Glutamatergic neuron (in vitro differentiated cells): ENCODE measurements around the gene PCYT1B. TPM values are rescaled to one million over a fixed set of nuclear protein-coding genes. Genes with fewer than 3 reads are reported as not detected.

Source experiments
- DNase-seq: peaks from one replicate; pipeline ENCODE4 v3.0.0; 2022
- H3K27ac Mint-ChIP-seq: one replicate; pipeline ENCODE4 v1.8.0; 2020; ENCODE audit warnings: mild to moderate bottlenecking, mixed read lengths, inconsistent platforms; ENCODE audit not compliant: unreplicated experiment
- H3K27me3 Mint-ChIP-seq: one replicate; pipeline ENCODE4 v1.8.0; 2020; ENCODE audit warnings: mild to moderate bottlenecking, moderate library complexity, mixed read lengths, inconsistent platforms; ENCODE audit not compliant: unreplicated experiment
- H3K36me3 Mint-ChIP-seq: one replicate; pipeline ENCODE4 v1.8.0; 2020; ENCODE audit warnings: mild to moderate bottlenecking, mixed read lengths, inconsistent platforms; ENCODE audit not compliant: unreplicated experiment
- H3K4me1 Mint-ChIP-seq: one replicate; pipeline ENCODE4 v1.8.0; 2020; ENCODE audit warnings: mild to moderate bottlenecking, low read depth, mixed read lengths, inconsistent platforms; ENCODE audit not compliant: unreplicated experiment
- H3K4me3 Mint-ChIP-seq: one replicate; pipeline ENCODE4 v1.8.0; 2020; ENCODE audit warnings: mild to moderate bottlenecking, mixed read lengths, inconsistent platforms; ENCODE audit not compliant: unreplicated experiment
- H3K9me3 Mint-ChIP-seq: one replicate; pipeline ENCODE4 v1.8.0; 2020; ENCODE audit warnings: mild to moderate bottlenecking, moderate library complexity, mixed read lengths, inconsistent platforms; ENCODE audit not compliant: unreplicated experiment
- total RNA-seq: library from RNA; stranded (reverse); fragmentation: NEBNext Ultra II Directional; extraction: Animal tissue kit (Norgen Biotek cat#: 25700); gene quantifications from one replicate; pipeline ENCODE4 v1.2.1, GENCODE V29; 2021; ENCODE audit not compliant: unreplicated experiment
- TF ChIP-seq, protein P1 (sequence below): fragments of 200-600 bp; sonication (generic); IDR thresholded peaks from one replicate; pipeline ENCODE4 v1.5.0; 2021; ENCODE audit not compliant: partially characterized antibody, unreplicated experiment

PCYT1B gene
- total RNA-seq, 1 donor from 2014 or later: 19.5 TPM

DNA sequence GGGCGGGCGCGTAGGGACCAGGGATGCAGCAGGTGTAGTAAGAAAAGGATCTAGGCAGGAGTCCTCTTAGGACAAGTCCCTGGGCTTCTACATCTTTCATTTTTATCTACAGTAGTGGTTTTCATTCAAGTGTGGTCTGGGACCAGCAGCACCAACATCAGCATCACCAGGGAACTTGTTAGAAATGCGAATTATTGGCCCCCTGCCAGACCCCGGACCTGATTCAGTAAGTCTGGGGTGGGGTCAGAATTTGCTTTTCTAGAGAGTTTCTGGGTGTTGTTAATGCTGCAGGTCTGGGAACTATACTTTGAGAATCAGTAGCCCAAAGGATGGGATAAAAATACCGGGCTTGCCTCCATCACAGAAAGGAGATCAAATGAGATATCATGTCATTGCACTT is 1.3 kb upstream of the PCYT1B start:
- Mint-ChIP-seq H3K9me3 (no peaks in the 10 kb centered on the region), H3K27ac (no peak overlapping the region), H3K27me3 (no peaks in the 10 kb centered on the region), H3K4me3 (no peak overlapping the region), H3K36me3 (no peaks in the 10 kb centered on the region), H3K4me1 (no peaks in the 10 kb centered on the region)
- TF ChIP-seq, protein P1, sequence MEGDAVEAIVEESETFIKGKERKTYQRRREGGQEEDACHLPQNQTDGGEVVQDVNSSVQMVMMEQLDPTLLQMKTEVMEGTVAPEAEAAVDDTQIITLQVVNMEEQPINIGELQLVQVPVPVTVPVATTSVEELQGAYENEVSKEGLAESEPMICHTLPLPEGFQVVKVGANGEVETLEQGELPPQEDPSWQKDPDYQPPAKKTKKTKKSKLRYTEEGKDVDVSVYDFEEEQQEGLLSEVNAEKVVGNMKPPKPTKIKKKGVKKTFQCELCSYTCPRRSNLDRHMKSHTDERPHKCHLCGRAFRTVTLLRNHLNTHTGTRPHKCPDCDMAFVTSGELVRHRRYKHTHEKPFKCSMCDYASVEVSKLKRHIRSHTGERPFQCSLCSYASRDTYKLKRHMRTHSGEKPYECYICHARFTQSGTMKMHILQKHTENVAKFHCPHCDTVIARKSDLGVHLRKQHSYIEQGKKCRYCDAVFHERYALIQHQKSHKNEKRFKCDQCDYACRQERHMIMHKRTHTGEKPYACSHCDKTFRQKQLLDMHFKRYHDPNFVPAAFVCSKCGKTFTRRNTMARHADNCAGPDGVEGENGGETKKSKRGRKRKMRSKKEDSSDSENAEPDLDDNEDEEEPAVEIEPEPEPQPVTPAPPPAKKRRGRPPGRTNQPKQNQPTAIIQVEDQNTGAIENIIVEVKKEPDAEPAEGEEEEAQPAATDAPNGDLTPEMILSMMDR: no peak
- no peak for DNase-seq

DNA sequence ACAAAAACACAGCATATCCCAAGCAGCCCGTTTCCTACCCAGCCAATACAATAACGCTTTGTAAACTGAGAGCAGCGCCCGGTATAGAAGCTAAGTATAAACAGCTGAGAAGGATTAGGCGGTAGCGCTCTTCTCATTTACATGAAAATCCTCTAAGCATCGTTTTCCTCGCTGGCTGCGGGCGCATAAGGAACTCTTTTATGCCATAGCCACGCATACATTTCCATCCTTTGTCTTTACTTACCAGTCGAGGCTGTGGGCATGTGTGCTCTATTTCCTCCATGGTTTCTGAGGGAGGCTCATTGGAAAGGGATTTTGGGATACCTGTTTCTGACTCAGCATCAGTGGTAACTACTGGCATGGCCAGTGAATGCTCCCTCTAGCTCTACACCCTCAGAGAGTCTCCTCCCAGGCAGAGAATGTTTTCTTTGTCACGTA is 383 bp downstream of the PCYT1B start:
- Mint-ChIP-seq H3K4me3 (peak overlapping the region; percentile 94), H3K27me3 (no peaks in the 10 kb centered on the region), H3K9me3 (no peaks in the 10 kb centered on the region), H3K27ac (peak overlapping the region; percentile 94), H3K36me3 (no peaks in the 10 kb centered on the region), H3K4me1 (no peaks in the 10 kb centered on the region)
- TF ChIP-seq, protein P1: no peak
- no peak for DNase-seq

DNA sequence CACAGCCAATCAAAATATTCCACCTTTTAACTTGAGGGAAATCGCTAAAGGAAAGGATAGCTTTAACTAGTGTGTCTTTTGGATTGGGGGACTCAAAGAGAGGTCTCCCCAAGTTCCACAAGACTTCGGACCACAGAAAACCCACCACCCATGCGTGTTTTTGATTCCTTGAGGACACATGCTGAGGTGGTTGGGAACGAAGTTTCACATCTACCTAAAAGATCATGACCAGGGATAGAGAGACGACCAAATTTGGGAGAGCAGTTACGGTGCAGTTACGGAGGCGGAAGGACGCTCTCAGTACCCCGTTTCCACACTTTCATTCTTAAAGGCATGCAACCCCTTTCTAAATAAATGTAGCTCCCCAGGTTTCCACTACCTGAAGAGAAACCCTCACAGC is 1.1 kb downstream of the PCYT1B start:
- Mint-ChIP-seq H3K27ac (peak overlapping the region; percentile 62), H3K4me1 (no peaks in the 10 kb centered on the region), H3K36me3 (no peaks in the 10 kb centered on the region), H3K9me3 (no peaks in the 10 kb centered on the region), H3K27me3 (no peaks in the 10 kb centered on the region), H3K4me3 (peak overlapping the region; percentile 94)
- TF ChIP-seq, protein P1: no peak
- no peak for DNase-seq

DNA sequence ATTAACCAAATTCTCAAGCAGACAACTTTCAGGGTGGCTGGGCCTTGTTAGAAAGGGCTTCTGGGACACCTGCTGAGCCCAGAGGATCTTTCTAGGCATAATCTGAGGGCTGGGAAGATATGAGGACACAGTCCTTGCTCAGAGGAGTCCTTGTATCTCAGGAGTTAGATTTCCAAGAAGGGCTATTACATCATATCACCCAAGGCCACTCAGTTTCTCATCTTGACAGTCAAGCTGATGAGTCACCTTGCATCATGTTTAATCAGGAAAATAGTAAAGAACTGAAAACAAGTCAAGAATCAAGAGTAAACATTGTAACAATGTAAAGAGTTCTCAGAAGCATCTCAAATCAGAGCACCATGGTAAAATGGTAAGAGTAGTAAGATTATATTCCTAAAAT is 4.0 kb downstream of the PCYT1B start:
- no peak overlapping the region for H3K27ac Mint-ChIP-seq
- TF ChIP-seq, protein P1: no peak
- no peak for DNase-seq
- no peak overlapping the region for H3K4me3 Mint-ChIP-seq
- H3K9me3 Mint-ChIP-seq: no peaks in the 10 kb centered on the region
- peaks cover 6% of the 10 kb centered on the region for H3K36me3 Mint-ChIP-seq
- H3K27me3 Mint-ChIP-seq: no peaks in the 10 kb centered on the region
- H3K4me1 Mint-ChIP-seq: no peaks in the 10 kb centered on the region

GRCh38 chrX:24629701-24630100 is 17.4 kb downstream of the PCYT1B start:
- DNase-seq: no peak
- TF ChIP-seq, protein P1: no peak
- Mint-ChIP-seq H3K9me3 (peaks cover 2% of the 10 kb centered on the region), H3K27ac (no peak overlapping the region), H3K4me1 (no peaks in the 10 kb centered on the region), H3K4me3 (no peak overlapping the region), H3K27me3 (no peaks in the 10 kb centered on the region), H3K36me3 (peaks cover 8% of the 10 kb centered on the region)
